Thoracic aorta (tissue), 2 donors: ENCODE results near the gene PCCA. TPM values are rescaled to one million over a fixed set of nuclear protein-coding genes. Genes with fewer than 3 reads are reported as not detected.
"Not testable (repeated sequence)": the region's sequence is repeated elsewhere in the genome, so short reads cannot be mapped to it uniquely, and the experiment has no call there.

Source experiments
- ATAC-seq: fragments of 150-250 bp; one replicate; pipeline ENCODE4 v1.8.0; 2017; ENCODE audit warnings: low read depth; ENCODE audit not compliant: insufficient number of reproducible peaks, low FRiP score
- DNase-seq: peaks from one replicate; pipeline ENCODE4 v3.0.0-alpha.2; 2020; ENCODE audit warnings: low spot score
- H3K27ac ChIP-seq, 2 donors: fragments of 200-600 bp; sonication (generic); 1 replicate in 1 of 2; 2 replicates in 1 of 2; pipeline ENCODE4 v1.5.1; 2016; ENCODE audit warnings: mild to moderate bottlenecking in 2 of 2, moderate library complexity in 2 of 2
- H3K27me3 ChIP-seq: fragments of 200-600 bp; sonication (generic); replicated peaks from 2 replicates; pipeline ENCODE4 v1.6.0; 2016; ENCODE audit warnings: mild to moderate bottlenecking; ENCODE audit not compliant: insufficient read depth
- H3K36me3 ChIP-seq: fragments of 200-600 bp; sonication (generic); one replicate; pipeline ENCODE4 v1.5.1; 2016
- H3K4me1 ChIP-seq, 2 donors: fragments of 200-600 bp; sonication (generic); 1 replicate in 1 of 2; 2 replicates in 1 of 2; pipeline versions ENCODE4 v1.5.1 to v1.6.0; 2016; ENCODE audit warnings: low read depth in 2 of 2, mild to moderate bottlenecking in 1 of 2; ENCODE audit not compliant: control insufficient read depth in 1 of 2
- H3K4me3 ChIP-seq: fragments of 200-600 bp; sonication (generic); 2 replicates; pipeline ENCODE4 v1.5.1; 2016; ENCODE audit warnings: mild to moderate bottlenecking
- H3K9me3 ChIP-seq: fragments of 200-600 bp; sonication (generic); 2 replicates; pipeline ENCODE4 v1.5.1; 2016
- total RNA-seq, 2 donors: library from RNA; depleted of rRNA; stranded (reverse); fragments of >200 nt; gene quantifications; one replicate each; pipeline versions ENCODE4 v1.1.0 to v1.2.3, GENCODE V29; 2016
- TF ChIP-seq, protein P1 (sequence below): fragments of 200-600 bp; sonication (generic); IDR thresholded peaks from one replicate; pipeline ENCODE4 v1.5.1; 2019; ENCODE audit warnings: antibody characterized with exemption

PCCA gene
- total RNA-seq, 2 donors from 2014 or later: 17.2 to 51.6 TPM

GRCh38 chr13:100213576-100213975, 124.7 kb downstream of the PCCA start:
- Histone ChIP-seq H3K27me3 (no peaks in the 10 kb centered on the region), H3K36me3 (no peaks in the 10 kb centered on the region), H3K4me1 (peaks cover 0 to 3% of the 10 kb centered on the region in 2 donors), H3K9me3 (no peaks in the 10 kb centered on the region), H3K4me3 (no peak overlapping the region), H3K27ac (no peak overlapping the region)
- ATAC-seq (no peak), DNase-seq (no peak)
- TF ChIP-seq, protein P1, sequence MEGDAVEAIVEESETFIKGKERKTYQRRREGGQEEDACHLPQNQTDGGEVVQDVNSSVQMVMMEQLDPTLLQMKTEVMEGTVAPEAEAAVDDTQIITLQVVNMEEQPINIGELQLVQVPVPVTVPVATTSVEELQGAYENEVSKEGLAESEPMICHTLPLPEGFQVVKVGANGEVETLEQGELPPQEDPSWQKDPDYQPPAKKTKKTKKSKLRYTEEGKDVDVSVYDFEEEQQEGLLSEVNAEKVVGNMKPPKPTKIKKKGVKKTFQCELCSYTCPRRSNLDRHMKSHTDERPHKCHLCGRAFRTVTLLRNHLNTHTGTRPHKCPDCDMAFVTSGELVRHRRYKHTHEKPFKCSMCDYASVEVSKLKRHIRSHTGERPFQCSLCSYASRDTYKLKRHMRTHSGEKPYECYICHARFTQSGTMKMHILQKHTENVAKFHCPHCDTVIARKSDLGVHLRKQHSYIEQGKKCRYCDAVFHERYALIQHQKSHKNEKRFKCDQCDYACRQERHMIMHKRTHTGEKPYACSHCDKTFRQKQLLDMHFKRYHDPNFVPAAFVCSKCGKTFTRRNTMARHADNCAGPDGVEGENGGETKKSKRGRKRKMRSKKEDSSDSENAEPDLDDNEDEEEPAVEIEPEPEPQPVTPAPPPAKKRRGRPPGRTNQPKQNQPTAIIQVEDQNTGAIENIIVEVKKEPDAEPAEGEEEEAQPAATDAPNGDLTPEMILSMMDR: no peak

DNA sequence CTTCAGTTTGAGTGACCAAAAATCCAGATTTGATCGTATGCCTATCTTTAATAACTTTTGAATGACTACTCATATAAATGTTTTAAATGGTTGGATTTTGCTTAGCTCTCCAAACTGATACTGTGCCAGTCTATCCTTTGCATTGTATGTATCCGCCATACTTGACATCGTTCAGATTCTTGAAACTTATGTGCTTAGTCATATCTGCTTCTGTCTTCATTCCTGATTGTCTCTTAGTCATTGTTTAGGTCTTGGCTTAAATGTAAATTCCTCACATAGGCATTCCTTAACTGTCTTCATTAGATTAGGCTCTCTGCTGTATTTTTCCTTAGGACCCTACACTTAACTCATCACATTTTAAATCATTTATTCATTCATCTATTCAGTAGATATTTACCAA, 126.0 kb downstream of the PCCA start:
- Histone ChIP-seq H3K36me3 (no peaks in the 10 kb centered on the region), H3K4me3 (no peak overlapping the region), H3K27me3 (no peaks in the 10 kb centered on the region), H3K4me1 (peaks cover 0 to 2% of the 10 kb centered on the region in 2 donors), H3K9me3 (no peaks in the 10 kb centered on the region), H3K27ac (no peak overlapping the region)
- DNase-seq (no peak), ATAC-seq (no peak)
- TF ChIP-seq, protein P1: no peak

DNA sequence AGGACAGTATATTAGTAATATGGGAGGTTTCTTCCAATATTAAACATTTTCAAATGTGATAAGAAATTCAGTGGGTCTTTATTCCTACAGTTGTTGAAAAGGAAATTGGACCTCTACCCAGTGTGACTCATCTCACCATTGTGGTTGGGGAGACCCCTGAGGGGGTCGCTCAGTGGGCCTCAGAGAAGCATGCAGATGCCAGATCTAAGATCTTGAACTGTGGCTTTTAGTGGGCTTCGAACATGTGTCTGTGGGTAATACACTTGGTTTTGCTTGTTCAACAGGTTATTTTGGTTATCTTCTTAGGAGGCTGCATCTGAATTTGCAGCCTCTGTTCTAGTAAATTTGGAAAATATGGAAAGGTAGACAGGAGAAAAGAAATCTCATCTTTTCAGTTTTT, 132.3 kb downstream of the PCCA start:
- Histone ChIP-seq H3K4me1 (no peaks in the 10 kb centered on the region), H3K4me3 (no peak overlapping the region), H3K27ac (no peak overlapping the region), H3K9me3 (no peaks in the 10 kb centered on the region), H3K36me3 (no peaks in the 10 kb centered on the region), H3K27me3 (no peaks in the 10 kb centered on the region)
- TF ChIP-seq, protein P1: no peak
- ATAC-seq (no peak), DNase-seq (no peak)

DNA sequence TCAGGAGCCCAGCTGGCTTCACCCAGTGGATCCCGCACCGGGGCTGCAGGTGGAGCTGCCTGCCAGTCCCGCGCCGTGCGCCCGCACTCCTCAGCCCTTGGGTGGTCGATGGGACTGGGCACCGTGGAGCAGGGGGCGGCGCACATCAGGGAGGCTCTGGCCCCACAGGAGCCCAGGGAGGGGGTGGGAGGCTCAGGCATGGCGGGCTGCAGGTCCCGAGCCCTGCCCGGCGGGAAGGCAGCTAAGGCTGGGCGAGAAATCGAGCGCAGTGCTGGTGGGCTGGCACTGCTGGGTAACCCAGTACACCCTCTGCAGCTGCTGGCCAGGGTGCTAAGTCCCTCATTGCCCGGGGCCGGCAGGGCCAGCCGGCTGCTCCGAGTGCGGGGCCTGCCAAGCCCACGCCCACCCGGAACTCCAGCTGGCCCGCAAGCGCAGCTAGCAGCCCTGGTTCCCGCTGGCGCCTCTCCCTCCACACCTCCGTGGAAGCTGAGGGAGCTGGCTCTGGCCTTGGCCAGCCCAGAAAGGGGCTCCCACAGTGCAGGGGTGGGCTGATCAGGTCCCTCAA, 135.2 kb downstream of the PCCA start:
- not testable (repeated sequence) for H3K4me3 ChIP-seq, H3K27ac ChIP-seq, H3K36me3 ChIP-seq, DNase-seq, H3K4me1 ChIP-seq, H3K27me3 ChIP-seq, H3K9me3 ChIP-seq, ATAC-seq

DNA sequence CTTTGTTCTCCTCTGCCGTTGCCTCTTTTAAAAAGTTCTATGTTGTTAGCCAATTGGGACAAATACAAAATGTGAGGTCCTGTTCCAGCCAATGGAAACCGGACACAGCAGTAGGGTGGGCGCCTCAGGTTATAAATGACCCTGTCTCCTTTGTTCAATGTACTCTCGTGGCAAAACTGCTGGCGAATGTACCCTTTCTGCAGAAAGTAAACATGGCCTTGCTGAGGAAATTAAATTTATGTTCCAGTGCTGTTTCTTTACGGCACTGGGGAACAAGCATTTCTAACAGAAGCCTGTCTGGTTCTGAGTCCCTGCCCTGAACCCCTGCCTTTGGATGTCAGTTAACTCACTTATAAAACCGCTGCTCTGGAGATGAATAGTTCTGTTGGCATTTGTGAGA, 140.7 kb downstream of the PCCA start:
- no peaks in the 10 kb centered on the region for H3K27me3 ChIP-seq
- H3K4me3 ChIP-seq: no peak overlapping the region
- DNase-seq: no peak
- H3K36me3 ChIP-seq: no peaks in the 10 kb centered on the region
- H3K9me3 ChIP-seq: no peaks in the 10 kb centered on the region
- H3K27ac ChIP-seq: no peak overlapping the region
- TF ChIP-seq, protein P1: no peak
- no peak for ATAC-seq
- no peaks in the 10 kb centered on the region for H3K4me1 ChIP-seq

GRCh38 chr13:100230769-100231149, 141.9 kb downstream of the PCCA start:
- Histone ChIP-seq H3K36me3 (no peaks in the 10 kb centered on the region), H3K27ac (no peak overlapping the region), H3K9me3 (no peaks in the 10 kb centered on the region), H3K27me3 (no peaks in the 10 kb centered on the region), H3K4me1 (no peaks in the 10 kb centered on the region), H3K4me3 (no peak overlapping the region)
- no peak for ATAC-seq
- TF ChIP-seq, protein P1: no peak
- no peak for DNase-seq
